AG09319 (cell line): Measurements from ENCODE around the gene MAST3.
A peak's percentile ranks its signal among the peaks of the same experiment; 100 is the strongest.

ENCODE experiments used
- DNase-seq: peaks from one replicate; pipeline ENCODE4 v3.0.0-alpha.2; 2010; ENCODE audit warnings: low read depth; ENCODE audit errors: extremely low read depth
- TF ChIP-seq, protein P1 (sequence below): IDR thresholded peaks from 2 replicates; pipeline ENCODE4 v1.5.1; 2011; ENCODE audit warnings: low read depth, mild to moderate bottlenecking, inconsistent platforms, low read length, moderate library complexity

Gene MAST3

GRCh38 chr19:18112989-18113478, 15.5 kb downstream of the MAST3 start:
- peak; percentile 29 for DNase-seq
- TF ChIP-seq, protein P1, sequence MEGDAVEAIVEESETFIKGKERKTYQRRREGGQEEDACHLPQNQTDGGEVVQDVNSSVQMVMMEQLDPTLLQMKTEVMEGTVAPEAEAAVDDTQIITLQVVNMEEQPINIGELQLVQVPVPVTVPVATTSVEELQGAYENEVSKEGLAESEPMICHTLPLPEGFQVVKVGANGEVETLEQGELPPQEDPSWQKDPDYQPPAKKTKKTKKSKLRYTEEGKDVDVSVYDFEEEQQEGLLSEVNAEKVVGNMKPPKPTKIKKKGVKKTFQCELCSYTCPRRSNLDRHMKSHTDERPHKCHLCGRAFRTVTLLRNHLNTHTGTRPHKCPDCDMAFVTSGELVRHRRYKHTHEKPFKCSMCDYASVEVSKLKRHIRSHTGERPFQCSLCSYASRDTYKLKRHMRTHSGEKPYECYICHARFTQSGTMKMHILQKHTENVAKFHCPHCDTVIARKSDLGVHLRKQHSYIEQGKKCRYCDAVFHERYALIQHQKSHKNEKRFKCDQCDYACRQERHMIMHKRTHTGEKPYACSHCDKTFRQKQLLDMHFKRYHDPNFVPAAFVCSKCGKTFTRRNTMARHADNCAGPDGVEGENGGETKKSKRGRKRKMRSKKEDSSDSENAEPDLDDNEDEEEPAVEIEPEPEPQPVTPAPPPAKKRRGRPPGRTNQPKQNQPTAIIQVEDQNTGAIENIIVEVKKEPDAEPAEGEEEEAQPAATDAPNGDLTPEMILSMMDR = peak; percentile 94

GRCh38 chr19:18113827-18114226, 16.2 kb downstream of the MAST3 start:
- TF ChIP-seq, protein P1 = no peak

DNA sequence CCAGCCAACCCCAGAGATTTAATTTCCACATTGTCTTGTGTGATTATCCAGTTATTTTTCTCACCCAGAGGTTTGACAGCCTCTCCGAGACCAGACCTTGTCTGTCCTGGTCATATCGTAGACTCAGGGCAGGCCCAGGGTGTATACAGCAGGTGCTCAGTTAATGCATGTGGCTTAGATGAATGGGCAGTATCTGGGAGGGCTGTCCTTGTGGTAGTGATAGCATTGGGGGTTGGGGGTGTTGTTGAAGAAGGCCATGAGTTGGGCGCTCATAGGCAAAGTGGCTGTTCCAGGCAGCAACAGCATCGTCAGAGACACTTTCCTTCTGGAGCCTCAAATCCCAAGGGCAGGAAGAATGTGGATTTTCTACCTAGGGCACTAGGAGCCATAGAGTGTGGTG, 16.9 kb downstream of the MAST3 start:
- TF ChIP-seq, protein P1 = no peak
- DNase-seq = no peak

More at GRCh38 chr19:18113827-18114226, 16.2 kb downstream of the MAST3 start:
- DNase-seq = no peak

DNA sequence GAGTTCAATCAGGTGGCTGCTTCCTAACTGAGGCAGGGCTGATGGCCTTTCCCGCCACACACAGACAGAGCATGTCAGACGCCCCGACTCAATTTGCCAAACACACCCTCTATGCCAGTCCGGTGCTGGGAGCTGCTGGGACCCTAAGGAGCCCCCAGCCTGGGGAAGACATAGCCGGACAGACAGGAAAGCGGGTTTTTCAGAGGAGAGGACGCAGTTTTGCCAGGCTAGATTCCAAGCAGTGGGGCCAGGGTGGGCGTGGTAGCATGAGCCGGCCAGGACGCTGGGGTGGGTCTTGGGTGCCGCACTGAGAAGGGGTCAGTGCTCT, 19.8 kb downstream of the MAST3 start:
- TF ChIP-seq, protein P1 = no peak

GRCh38 chr19:18117692-18118378, 20.3 kb downstream of the MAST3 start:
- DNase-seq = peak; percentile 34
- TF ChIP-seq, protein P1 = no peak

More for the DNA sequence above, 19.8 kb downstream of the MAST3 start:
- DNase-seq = no peak

DNA sequence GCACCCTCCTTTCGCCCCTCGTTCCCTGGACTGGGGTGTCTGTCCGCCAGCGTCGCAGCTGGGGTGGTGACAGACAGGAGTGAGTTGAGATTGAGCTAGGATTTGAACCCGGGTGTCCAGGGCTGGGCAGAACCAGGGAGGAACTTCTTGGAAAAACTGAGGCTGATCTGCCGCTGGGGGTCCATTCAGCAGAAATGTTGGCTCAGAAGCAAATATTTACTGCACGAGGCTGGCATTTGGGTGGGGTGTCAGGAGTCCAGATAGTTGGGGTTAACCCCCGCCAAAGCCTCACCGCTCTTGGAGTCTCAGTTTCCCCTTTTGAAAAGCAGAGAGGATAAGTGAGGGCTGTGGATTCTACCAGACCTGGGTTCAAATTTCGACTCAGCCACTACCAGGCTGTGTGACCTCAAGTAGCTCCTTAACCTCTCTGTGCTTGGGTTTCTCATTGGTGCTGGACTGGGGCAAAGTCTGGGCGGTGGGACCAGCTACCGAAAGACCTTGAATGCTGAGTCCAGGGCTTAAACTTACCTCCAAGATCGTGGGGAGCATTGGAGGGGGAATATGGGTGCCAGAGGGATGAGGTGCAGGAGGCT, 20.9 kb downstream of the MAST3 start:
- DNase-seq = no peak
- TF ChIP-seq, protein P1 = no peak

- TF ChIP-seq, protein P1 = no peak
These were observed 21.6 kb downstream of the MAST3 start for GRCh38 chr19:18119013-18119716.

More at GRCh38 chr19:18119013-18119716, 21.6 kb downstream of the MAST3 start:
- no peak for DNase-seq
